ENCODE results near the gene ARHGEF11. TPM values are rescaled to one million over a fixed set of nuclear protein-coding genes. Genes with fewer than 3 reads are reported as not detected.

ARHGEF11 gene
- polyA plus RNA-seq, 1 donor (not counting 4 experiments of a cell fraction or from before 2014, with no cell fraction given): 8.0 TPM

GRCh38 chr1:156912310-156912709 is 133.2 kb downstream of the ARHGEF11 start:
- Histone ChIP-seq H3K9ac (ENCODE audit: control insufficient read depth, extremely low read depth, insufficient read depth, low read length) (no peak overlapping the region), H3K27ac (ENCODE audit: control insufficient read depth, insufficient read depth, low read length) (no peak overlapping the region), H3K4me3 (ENCODE audit: control insufficient read depth in 2 of 3, extremely low read depth in 1 of 3, insufficient read depth in 2 of 3, low read depth in 1 of 3, low read length in 3 of 3) (no peak overlapping the region), H4K20me1 (ENCODE audit: control insufficient read depth, extremely low read depth, insufficient read depth, low read length) (no peaks in the 10 kb centered on the region), H3K4me1 (ENCODE audit: control insufficient read depth, extremely low read depth, insufficient read depth, low read length) (peaks cover 10% of the 10 kb centered on the region), H3K36me3 (ENCODE audit: control insufficient read depth in 2 of 2, extremely low read depth in 1 of 2, insufficient read depth in 2 of 2, low read length in 2 of 2) (peaks cover 6 to 23% of the 10 kb centered on the region in 2 experiments), H3K9me3 (ENCODE audit: control insufficient read depth, low read depth, low read length) (no peaks in the 10 kb centered on the region), H3K4me2 (ENCODE audit: control insufficient read depth, extremely low read depth, insufficient read depth, low read depth, low read length) (no peak overlapping the region), H3K9me1 (ENCODE audit: control insufficient read depth, extremely low read depth, insufficient read depth, low read length) (no peaks in the 10 kb centered on the region), H2AFZ (ENCODE audit: control insufficient read depth, low read length) (no peak overlapping the region), H3K79me2 (ENCODE audit: control insufficient read depth, insufficient read depth, low read length) (no peaks in the 10 kb centered on the region), H3K27me3 (ENCODE audit: control insufficient read depth, extremely low read depth, insufficient read depth, low read length) (no peaks in the 10 kb centered on the region)
- dilution Hi-C loops (cut with MboI; ENCODE audit: extremely low pct_ligation_motif_present, low sequenced_read_pairs): no loop called here
- no peak for FAIRE-seq
- no peak for DNase-seq (ENCODE audit: low read depth, low spot score)
- TF ChIP-seq EZH2 (IDR thresholded peaks at IDR 0.05; ENCODE audit: low read length): no peak
- TF ChIP-seq, protein P1, sequence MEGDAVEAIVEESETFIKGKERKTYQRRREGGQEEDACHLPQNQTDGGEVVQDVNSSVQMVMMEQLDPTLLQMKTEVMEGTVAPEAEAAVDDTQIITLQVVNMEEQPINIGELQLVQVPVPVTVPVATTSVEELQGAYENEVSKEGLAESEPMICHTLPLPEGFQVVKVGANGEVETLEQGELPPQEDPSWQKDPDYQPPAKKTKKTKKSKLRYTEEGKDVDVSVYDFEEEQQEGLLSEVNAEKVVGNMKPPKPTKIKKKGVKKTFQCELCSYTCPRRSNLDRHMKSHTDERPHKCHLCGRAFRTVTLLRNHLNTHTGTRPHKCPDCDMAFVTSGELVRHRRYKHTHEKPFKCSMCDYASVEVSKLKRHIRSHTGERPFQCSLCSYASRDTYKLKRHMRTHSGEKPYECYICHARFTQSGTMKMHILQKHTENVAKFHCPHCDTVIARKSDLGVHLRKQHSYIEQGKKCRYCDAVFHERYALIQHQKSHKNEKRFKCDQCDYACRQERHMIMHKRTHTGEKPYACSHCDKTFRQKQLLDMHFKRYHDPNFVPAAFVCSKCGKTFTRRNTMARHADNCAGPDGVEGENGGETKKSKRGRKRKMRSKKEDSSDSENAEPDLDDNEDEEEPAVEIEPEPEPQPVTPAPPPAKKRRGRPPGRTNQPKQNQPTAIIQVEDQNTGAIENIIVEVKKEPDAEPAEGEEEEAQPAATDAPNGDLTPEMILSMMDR (optimal IDR thresholded peaks at IDR 0.05 in 1 of 3, IDR thresholded peaks at IDR 0.05 in 1 of 3, conservative IDR thresholded peaks at IDR 0.05 in 1 of 3; ENCODE audit: extremely low read depth in 1 of 3, insufficient read depth in 2 of 3, low read length in 3 of 3): no peak

- FAIRE-seq (no peak), DNase-seq (ENCODE audit: low read depth, low spot score) (no peak)
- Histone ChIP-seq H4K20me1 (ENCODE audit: control insufficient read depth, extremely low read depth, insufficient read depth, low read length) (no peaks in the 10 kb centered on the region), H3K4me3 (ENCODE audit: control insufficient read depth in 2 of 3, extremely low read depth in 1 of 3, insufficient read depth in 2 of 3, low read depth in 1 of 3, low read length in 3 of 3) (no peak overlapping the region), H3K4me2 (ENCODE audit: control insufficient read depth, extremely low read depth, insufficient read depth, low read depth, low read length) (no peak overlapping the region), H3K9me1 (ENCODE audit: control insufficient read depth, extremely low read depth, insufficient read depth, low read length) (no peaks in the 10 kb centered on the region), H3K79me2 (ENCODE audit: control insufficient read depth, insufficient read depth, low read length) (no peaks in the 10 kb centered on the region), H3K36me3 (ENCODE audit: control insufficient read depth in 2 of 2, extremely low read depth in 1 of 2, insufficient read depth in 2 of 2, low read length in 2 of 2) (peaks cover 6 to 23% of the 10 kb centered on the region in 2 experiments), H3K9ac (ENCODE audit: control insufficient read depth, extremely low read depth, insufficient read depth, low read length) (no peak overlapping the region), H2AFZ (ENCODE audit: control insufficient read depth, low read length) (no peak overlapping the region), H3K27ac (ENCODE audit: control insufficient read depth, insufficient read depth, low read length) (no peak overlapping the region), H3K9me3 (ENCODE audit: control insufficient read depth, low read depth, low read length) (no peaks in the 10 kb centered on the region), H3K27me3 (ENCODE audit: control insufficient read depth, extremely low read depth, insufficient read depth, low read length) (no peaks in the 10 kb centered on the region), H3K4me1 (ENCODE audit: control insufficient read depth, extremely low read depth, insufficient read depth, low read length) (peaks cover 16% of the 10 kb centered on the region)
- dilution Hi-C loops (cut with MboI; ENCODE audit: extremely low pct_ligation_motif_present, low sequenced_read_pairs): no loop called here
- TF ChIP-seq, protein P1 (optimal IDR thresholded peaks at IDR 0.05 in 1 of 3, IDR thresholded peaks at IDR 0.05 in 1 of 3, conservative IDR thresholded peaks at IDR 0.05 in 1 of 3; ENCODE audit: extremely low read depth in 1 of 3, insufficient read depth in 2 of 3, low read length in 3 of 3): no peak
- TF ChIP-seq EZH2 (IDR thresholded peaks at IDR 0.05; ENCODE audit: low read length): no peak
Measured at GRCh38 chr1:156911577-156912298, 133.8 kb downstream of the ARHGEF11 start.
